WTC11 (cell line): ENCODE data around the gene WIZ. TPM values are rescaled to one million over a fixed set of nuclear protein-coding genes. Genes with fewer than 3 reads are reported as not detected.

ENCODE experiments used
- ATAC-seq: fragments of 200-7000 bp; cut with Tn5 transposase; 2 replicates; pipeline ENCODE4 v1.10.0; 2021; ENCODE audit warnings: mild to moderate bottlenecking, moderate library complexity
- CTCF ChIA-PET: fragments of 300-600 bp; sonication (Branson Sonifier 250); formaldehyde crosslinking; loops from one replicate; lab custom pipeline; 2021; ENCODE audit warnings: antibody characterized with exemption; lab: Charles Lee
- POLR2A ChIA-PET: fragments of 350-600 bp; sonication (Branson Sonifier 250); formaldehyde crosslinking; loops from one replicate; lab custom pipeline; 2021; ENCODE audit warnings: antibody characterized with exemption; lab: Charles Lee
- DNase-seq: peaks from one replicate; pipeline ENCODE4 v3.0.0; 2021; ENCODE audit warnings: low spot score
- H3K27ac Mint-ChIP-seq: 2 replicates; pipeline ENCODE4 v1.8.0; 2021; ENCODE audit warnings: mixed read lengths
- H3K27me3 Mint-ChIP-seq: 2 replicates; pipeline ENCODE4 v1.8.0; 2021; ENCODE audit warnings: low read depth, mild to moderate bottlenecking, moderate library complexity, mixed read lengths
- H3K36me3 Mint-ChIP-seq: 2 replicates; pipeline ENCODE4 v1.8.0; 2021; ENCODE audit warnings: mixed read lengths
- H3K4me1 Mint-ChIP-seq: 2 replicates; pipeline ENCODE4 v1.8.0; 2022; ENCODE audit warnings: mixed read lengths
- H3K4me3 Mint-ChIP-seq: 2 replicates; pipeline ENCODE4 v1.8.0; 2021; ENCODE audit warnings: mild to moderate bottlenecking, moderate library complexity, mixed read lengths
- H3K9me3 Mint-ChIP-seq: 2 replicates; pipeline ENCODE4 v1.8.0; 2021; ENCODE audit warnings: mixed read lengths
- ATF2 ChIP-seq: sonication (generic); formaldehyde crosslinking; IDR thresholded peaks from 2 replicates; pipeline ENCODE4 v1.8.1; 2022; ENCODE audit warnings: low read depth, missing genetic modification reagents, borderline replicate concordance
- CREB1 ChIP-seq: sonication (generic); formaldehyde crosslinking; IDR thresholded peaks from 2 replicates; pipeline ENCODE4 v1.8.0; 2023; ENCODE audit warnings: mild to moderate bottlenecking, missing genetic modification reagents
- E2F4 ChIP-seq: sonication (generic); formaldehyde crosslinking; IDR thresholded peaks from 2 replicates; pipeline ENCODE4 v1.8.1; 2022; ENCODE audit warnings: low read depth, mild to moderate bottlenecking, moderate library complexity, missing genetic modification reagents, borderline replicate concordance
- E2F5 ChIP-seq: sonication (generic); formaldehyde crosslinking; IDR thresholded peaks from 2 replicates; pipeline ENCODE4 v1.8.1; 2022; ENCODE audit warnings: mild to moderate bottlenecking, moderate library complexity, missing genetic modification reagents
- ELF4 ChIP-seq: sonication (generic); formaldehyde crosslinking; IDR thresholded peaks from 2 replicates; pipeline ENCODE4 v1.8.1; 2022; ENCODE audit warnings: low read depth, mild to moderate bottlenecking, moderate library complexity, missing genetic modification reagents
- EMX1 ChIP-seq: fragments of 250-450 bp; sonication (Bioruptor Pico); IDR thresholded peaks from 2 replicates; pipeline ENCODE4 v1.8.0; 2021; ENCODE audit warnings: mild to moderate bottlenecking
- ERG ChIP-seq: fragments of 250-450 bp; sonication (Bioruptor Pico); IDR thresholded peaks from 2 replicates; pipeline ENCODE4 v1.8.0; 2021; ENCODE audit warnings: mild to moderate bottlenecking
- MYBL2 ChIP-seq: sonication (generic); formaldehyde crosslinking; IDR thresholded peaks from 2 replicates; pipeline ENCODE4 v1.8.1; 2023; ENCODE audit warnings: mild to moderate bottlenecking, moderate library complexity, missing genetic modification reagents
- OVOL2 ChIP-seq: fragments of 250-450 bp; sonication (Bioruptor Pico); IDR thresholded peaks from 2 replicates; pipeline ENCODE4 v1.9.0; 2021; ENCODE audit warnings: mild to moderate bottlenecking, borderline replicate concordance
- RELA ChIP-seq: sonication (generic); formaldehyde crosslinking; IDR thresholded peaks from 2 replicates; pipeline ENCODE4 v1.8.1; 2022; ENCODE audit warnings: missing genetic modification reagents, mild to moderate bottlenecking, borderline replicate concordance
- SMAD4 ChIP-seq: sonication (generic); formaldehyde crosslinking; IDR thresholded peaks from 2 replicates; pipeline ENCODE4 v1.8.0; 2022; ENCODE audit warnings: mild to moderate bottlenecking, missing genetic modification reagents
- SP1 ChIP-seq: sonication (generic); formaldehyde crosslinking; conservative IDR thresholded peaks from 2 replicates; pipeline ENCODE4 v1.8.1; 2022; ENCODE audit warnings: missing genetic modification reagents
- USF1 ChIP-seq: sonication (generic); formaldehyde crosslinking; IDR thresholded peaks from 2 replicates; pipeline ENCODE4 v1.8.0; 2022; ENCODE audit warnings: mild to moderate bottlenecking, missing genetic modification reagents
- ZBTB21 ChIP-seq: sonication (generic); formaldehyde crosslinking; IDR thresholded peaks from 2 replicates; pipeline ENCODE4 v1.8.1; 2023; ENCODE audit warnings: mild to moderate bottlenecking, missing genetic modification reagents, borderline replicate concordance
- ZBTB43 ChIP-seq: sonication (generic); formaldehyde crosslinking; IDR thresholded peaks from 2 replicates; pipeline ENCODE4 v1.8.1; 2023; ENCODE audit warnings: mild to moderate bottlenecking, missing genetic modification reagents
- ZNF138 ChIP-seq: sonication (generic); formaldehyde crosslinking; conservative IDR thresholded peaks from 2 replicates; pipeline ENCODE4 v1.8.1; 2022; ENCODE audit warnings: mild to moderate bottlenecking, moderate library complexity, missing genetic modification reagents
- ZNF263 ChIP-seq: sonication (generic); formaldehyde crosslinking; IDR thresholded peaks from 2 replicates; pipeline ENCODE4 v1.8.1; 2022; ENCODE audit warnings: low read depth, mild to moderate bottlenecking, moderate library complexity, missing genetic modification reagents
- ZNF512 ChIP-seq: sonication (generic); formaldehyde crosslinking; IDR thresholded peaks from 2 replicates; pipeline ENCODE4 v1.8.1; 2022; ENCODE audit warnings: missing genetic modification reagents, borderline replicate concordance
- ZSCAN18 ChIP-seq: fragments of 250-450 bp; sonication (Bioruptor Pico); IDR thresholded peaks from 2 replicates; pipeline ENCODE4 v2.1.2; 2022; ENCODE audit warnings: mild to moderate bottlenecking, moderate library complexity
- total RNA-seq: library from RNA; stranded (reverse); gene quantifications from 3 replicates; pipeline ENCODE4 v1.2.3, GENCODE V29; 2021
- TF ChIP-seq, protein P1 (sequence below): sonication (generic); formaldehyde crosslinking; IDR thresholded peaks from 2 replicates; pipeline ENCODE4 v1.8.1; 2023; ENCODE audit warnings: mild to moderate bottlenecking, missing genetic modification reagents, moderate library complexity

WIZ gene
- total RNA-seq, 1 experiment from 2014 or later = 43.9 TPM

GRCh38 chr19:15445807-15446376, 3.9 kb downstream of the WIZ start:
- peaks cover 12% of the 10 kb centered on the region; the same call in 1 of the 2 replicates for H3K27me3 Mint-ChIP-seq
- TF ChIP-seq ZNF138 (CRISPR knock-in tag) (no peak), SP1 (no peak), SMAD4 (CRISPR knock-in tag) (no peak)
- H3K9me3 Mint-ChIP-seq = no peaks in the 10 kb centered on the region
- peaks cover 7% of the 10 kb centered on the region for H3K4me1 Mint-ChIP-seq
- no peak overlapping the region for H3K27ac Mint-ChIP-seq
- H3K4me3 Mint-ChIP-seq = no peak overlapping the region
- H3K36me3 Mint-ChIP-seq = no peaks in the 10 kb centered on the region
- POLR2A ChIA-PET = no interaction called here
- no peak for ATAC-seq
- CTCF ChIA-PET = no interaction called here
- DNase-seq = no peak

- Mint-ChIP-seq H3K4me1 (peaks cover 7% of the 10 kb centered on the region), H3K9me3 (no peaks in the 10 kb centered on the region), H3K36me3 (no peaks in the 10 kb centered on the region), H3K27me3 (peaks cover 7% of the 10 kb centered on the region; the same call in 1 of the 2 replicates), H3K27ac (no peak overlapping the region), H3K4me3 (no peak overlapping the region)
- no peak for DNase-seq
- POLR2A ChIA-PET = no interaction called here
- ATAC-seq = no peak
- no peak for TF ChIP-seq RELA
- no peak for TF ChIP-seq ZSCAN18
- no peak for TF ChIP-seq E2F5 (CRISPR knock-in tag)
- no peak for TF ChIP-seq ERG
- TF ChIP-seq, protein P1, sequence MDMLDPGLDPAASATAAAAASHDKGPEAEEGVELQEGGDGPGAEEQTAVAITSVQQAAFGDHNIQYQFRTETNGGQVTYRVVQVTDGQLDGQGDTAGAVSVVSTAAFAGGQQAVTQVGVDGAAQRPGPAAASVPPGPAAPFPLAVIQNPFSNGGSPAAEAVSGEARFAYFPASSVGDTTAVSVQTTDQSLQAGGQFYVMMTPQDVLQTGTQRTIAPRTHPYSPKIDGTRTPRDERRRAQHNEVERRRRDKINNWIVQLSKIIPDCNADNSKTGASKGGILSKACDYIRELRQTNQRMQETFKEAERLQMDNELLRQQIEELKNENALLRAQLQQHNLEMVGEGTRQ (CRISPR knock-in tag) = no peak
- no peak for TF ChIP-seq OVOL2 (CRISPR knock-in tag)
- TF ChIP-seq ZBTB21 (CRISPR knock-in tag) = no peak
- no peak for TF ChIP-seq ZBTB43 (CRISPR knock-in tag)
- CTCF ChIA-PET = no interaction called here
Observed at GRCh38 chr19:15445227-15445605, 4.5 kb downstream of the WIZ start.

GRCh38 chr19:15444505-15445226, 5.1 kb downstream of the WIZ start:
- Mint-ChIP-seq H3K9me3 (no peaks in the 10 kb centered on the region), H3K4me1 (peaks cover 7% of the 10 kb centered on the region), H3K27ac (no peak overlapping the region), H3K36me3 (no peaks in the 10 kb centered on the region), H3K4me3 (no peak overlapping the region), H3K27me3 (peaks cover 7% of the 10 kb centered on the region; the same call in 1 of the 2 replicates)
- ChIA-PET POLR2A (no interaction called here), CTCF (no interaction called here)
- DNase-seq = no peak
- ATAC-seq = no peak
- no peak for TF ChIP-seq CREB1 (CRISPR knock-in tag)
- no peak for TF ChIP-seq ZNF263 (CRISPR knock-in tag)
- no peak for TF ChIP-seq ZNF512
- TF ChIP-seq MYBL2 (CRISPR knock-in tag) = no peak
- TF ChIP-seq E2F4 (CRISPR knock-in tag) = no peak
- TF ChIP-seq USF1 (CRISPR knock-in tag) = no peak
- TF ChIP-seq EMX1 (CRISPR knock-in tag) = no peak
- no peak for TF ChIP-seq ELF4
- no peak for TF ChIP-seq ATF2 (CRISPR knock-in tag)
